GM19023 (cell line): ENCODE results near the gene CREBZF.
"Not testable (repeated sequence)": the region's sequence is repeated elsewhere in the genome, so short reads cannot be mapped to it uniquely, and the experiment has no call there.

Source experiments
- ATAC-seq: cut with Tn5 transposase; IDR thresholded peaks from one replicate; pipeline ENCODE4 v1.9.1; 2021; ENCODE audit warnings: mild to moderate bottlenecking, moderate library complexity; ENCODE audit not compliant: unreplicated experiment

Gene CREBZF

GRCh38 chr11:85672105-85672902 lies 7.4 kb upstream of the CREBZF start:
- ATAC-seq, result no peak

GRCh38 chr11:85670949-85671663 lies 6.2 kb upstream of the CREBZF start:
- ATAC-seq, result not testable (repeated sequence)

- ATAC-seq, result no peak
These were observed 3.2 kb upstream of the CREBZF start for GRCh38 chr11:85668157-85668556.

DNA sequence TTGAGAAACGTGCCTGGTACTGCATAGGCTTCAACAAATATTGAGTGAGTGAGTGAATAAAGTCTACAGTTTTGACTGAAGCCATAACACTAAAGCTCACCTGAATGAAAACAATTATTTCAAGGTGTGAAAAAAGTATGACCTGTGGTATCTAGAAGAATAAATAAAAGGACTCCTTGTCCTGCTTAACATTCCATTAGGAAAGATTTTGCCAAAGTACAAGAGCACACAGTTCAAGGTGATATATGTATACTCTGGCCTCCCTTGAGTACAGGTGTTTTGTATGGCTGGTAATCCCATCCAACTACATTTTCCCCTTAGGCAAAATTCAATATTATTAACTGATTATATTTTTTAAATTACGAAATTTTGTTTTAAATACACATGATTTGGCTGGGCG lies 1.8 kb upstream of the CREBZF start:
- ATAC-seq, result no peak

- ATAC-seq, result no peak
These were observed 804 bp upstream of the CREBZF start for GRCh38 chr11:85665733-85666132.

- peak; percentile 73 for ATAC-seq
These were observed 945 bp downstream of the CREBZF start for GRCh38 chr11:85663753-85664614.

DNA sequence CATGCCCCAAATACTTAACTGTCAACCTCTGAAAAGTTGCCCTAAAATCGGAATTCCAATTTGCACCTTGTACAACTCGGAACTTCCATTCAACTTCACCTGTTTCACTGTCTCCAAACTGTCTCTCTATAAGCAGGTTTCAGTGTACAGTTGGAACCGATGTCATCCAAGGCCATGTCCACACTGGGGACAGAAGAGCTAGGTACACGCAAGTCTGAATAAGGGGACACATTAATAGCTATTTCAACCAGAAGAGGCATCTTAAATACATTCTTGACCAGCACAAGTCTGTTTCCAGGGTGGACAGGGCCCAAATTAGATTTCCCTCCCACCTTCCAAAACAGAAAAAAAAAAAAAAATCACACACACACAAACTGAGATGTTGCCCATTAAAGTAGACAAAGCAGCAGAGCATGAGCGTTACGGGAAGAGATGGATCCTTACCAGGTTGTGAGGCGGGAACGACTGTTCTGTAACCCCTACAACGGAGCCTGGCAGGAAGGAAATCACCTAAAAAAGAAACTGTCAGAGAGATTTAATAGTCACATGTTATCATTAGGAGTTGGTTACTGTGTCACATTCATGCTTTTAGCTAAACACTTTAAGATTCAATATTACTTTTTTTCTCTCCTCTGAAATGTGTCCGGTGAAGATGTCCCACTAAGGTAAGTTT lies 1.7 kb downstream of the CREBZF start:
- ATAC-seq, result no peak

GRCh38 chr11:85661972-85662664 lies 2.8 kb downstream of the CREBZF start:
- no peak for ATAC-seq

- no peak for ATAC-seq
These were observed 6.7 kb downstream of the CREBZF start for GRCh38 chr11:85658180-85658579.

GRCh38 chr11:85656777-85657176 lies 8.2 kb downstream of the CREBZF start:
- no peak for ATAC-seq

DNA sequence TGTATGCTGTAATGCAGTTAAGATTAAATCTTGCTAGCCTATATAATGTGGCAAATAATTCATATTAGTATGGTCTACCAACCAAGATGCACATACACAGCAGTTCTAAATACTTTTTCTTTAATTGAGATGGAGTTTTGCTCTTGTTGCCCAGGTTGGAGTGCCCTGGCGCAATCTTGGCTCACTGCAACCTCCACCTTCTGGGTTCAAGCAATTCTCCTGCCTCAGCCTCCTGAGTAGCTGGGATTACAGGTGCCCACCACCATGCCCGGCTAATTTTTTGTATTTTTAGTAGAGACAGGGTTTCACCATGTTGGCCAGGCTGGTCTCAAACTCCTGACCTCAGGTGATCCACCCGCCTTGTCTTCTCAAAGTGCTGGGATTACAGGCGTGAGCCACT lies 10.6 kb downstream of the CREBZF start:
- not testable (repeated sequence) for ATAC-seq

DNA sequence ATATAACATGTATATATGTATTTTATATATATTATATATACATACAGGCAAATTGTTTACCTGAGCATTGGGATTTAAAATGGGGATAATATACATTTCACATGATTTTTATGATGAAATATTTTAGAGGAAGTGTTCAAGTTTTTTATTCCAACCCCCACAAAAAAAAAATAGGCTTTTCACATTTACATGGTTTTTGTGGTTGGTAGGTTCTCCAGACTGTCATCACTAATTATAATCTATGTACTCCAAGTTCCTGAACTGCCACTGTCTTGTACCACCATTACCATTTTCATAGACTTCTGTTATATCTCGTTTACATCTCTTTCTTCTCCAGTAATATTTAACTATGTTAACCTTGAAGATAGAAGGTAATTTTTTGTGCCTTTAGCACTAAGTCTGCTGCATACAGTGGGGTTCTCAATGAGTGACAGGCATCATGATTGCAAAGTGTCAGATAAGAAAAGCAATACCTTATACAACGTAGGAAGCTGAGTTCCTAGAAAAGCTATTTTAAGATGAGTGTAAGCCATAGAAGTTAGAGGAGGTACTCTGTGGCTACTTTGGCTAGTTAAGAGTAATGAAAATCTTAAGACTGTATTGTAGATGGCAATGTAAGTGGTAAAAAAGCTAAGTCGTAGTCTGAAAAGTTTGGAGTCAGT lies 12.0 kb downstream of the CREBZF start:
- ATAC-seq, result no peak

DNA sequence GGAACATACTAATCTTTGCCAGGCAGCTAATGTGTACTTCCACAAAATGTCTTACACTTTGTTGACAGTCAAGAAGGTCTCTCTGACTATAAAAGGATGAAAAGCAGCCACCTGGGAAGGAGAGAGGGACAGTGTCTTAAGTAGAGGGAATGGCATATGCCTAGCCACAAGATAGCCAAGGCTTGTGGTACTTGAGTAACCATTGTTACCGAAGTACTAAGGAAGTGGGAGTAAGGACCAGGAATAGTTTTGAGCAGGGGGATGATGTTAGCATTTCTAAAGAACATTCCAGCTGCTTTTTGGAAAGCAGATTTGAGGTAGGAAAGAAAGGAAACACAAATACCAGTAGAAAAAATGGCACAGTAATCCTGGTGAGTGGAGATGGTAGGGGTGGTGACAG lies 13.8 kb downstream of the CREBZF start:
- ATAC-seq, result no peak

- ATAC-seq, result peak; percentile 100
These were observed 17.2 kb downstream of the CREBZF start, which contains the start of gene TMEM126A for GRCh38 chr11:85647604-85648299. Gene TMEM126A, plus strand, starts transcription at chr11:85647967. Its CDS starts 2,289 bp downstream, at chr11:85650256.

- no peak for ATAC-seq
These were observed 17.9 kb downstream of the CREBZF start for GRCh38 chr11:85647078-85647477.

- ATAC-seq, result no peak
These were observed 21.7 kb downstream of the CREBZF start for GRCh38 chr11:85643191-85643614.

DNA sequence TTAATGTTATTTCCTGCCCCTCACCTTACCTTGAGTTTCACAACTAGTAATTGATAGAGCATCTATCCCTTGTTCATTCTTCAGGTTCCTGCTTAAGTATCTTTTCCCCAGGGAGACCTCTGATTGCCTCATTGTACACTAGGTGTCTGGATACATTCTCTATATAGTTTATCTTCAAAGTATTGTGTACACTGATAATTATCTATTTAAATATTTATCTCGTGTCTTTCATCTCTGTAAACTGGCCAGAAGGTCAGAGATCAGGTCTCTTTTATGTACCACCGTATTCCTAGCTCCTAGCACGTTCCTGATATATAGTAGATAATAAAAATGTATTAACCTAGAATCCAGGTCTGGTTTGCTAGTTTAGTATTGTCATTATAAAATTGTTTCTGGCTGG lies 30.2 kb downstream of the CREBZF start:
- ATAC-seq, result no peak

DNA sequence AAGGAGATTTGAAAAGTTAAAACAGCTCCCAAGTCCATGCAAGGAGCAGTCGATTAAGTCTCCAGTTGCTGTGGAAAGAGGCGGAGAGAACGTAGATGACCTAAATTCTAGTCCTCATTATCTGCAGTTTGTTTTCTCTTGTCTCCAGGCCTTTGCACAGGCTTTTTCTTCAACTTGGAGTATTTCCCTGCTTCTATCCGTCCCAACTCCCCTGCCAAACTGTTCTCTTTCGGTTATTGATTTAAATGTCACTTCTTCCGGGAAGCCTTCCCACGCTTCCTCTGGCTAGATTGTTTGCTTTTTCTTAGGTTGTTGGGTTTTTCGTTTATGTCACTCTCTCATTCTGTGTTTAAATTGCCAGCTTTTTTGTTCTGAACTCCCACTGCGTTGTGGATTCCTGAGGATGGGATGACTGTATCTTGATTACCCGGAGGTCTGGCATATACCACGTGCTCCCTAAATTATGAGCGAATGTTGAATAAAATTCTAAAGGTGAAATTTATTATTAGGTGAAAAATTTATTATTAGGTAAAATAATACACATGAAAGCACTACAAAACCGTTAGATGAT lies 36.1 kb downstream of the CREBZF start:
- peak; percentile 8 for ATAC-seq
